ENCODE data around the gene TMEM175.

Gene TMEM175

GRCh38 chr4:948101-948935, 16.1 kb downstream of the TMEM175 start:
- no peak for DNase-seq

- no peak for DNase-seq
Observed at GRCh38 chr4:948936-949300, 16.7 kb downstream of the TMEM175 start.

GRCh38 chr4:949656-950055, 17.4 kb downstream of the TMEM175 start:
- DNase-seq, result no peak

DNA sequence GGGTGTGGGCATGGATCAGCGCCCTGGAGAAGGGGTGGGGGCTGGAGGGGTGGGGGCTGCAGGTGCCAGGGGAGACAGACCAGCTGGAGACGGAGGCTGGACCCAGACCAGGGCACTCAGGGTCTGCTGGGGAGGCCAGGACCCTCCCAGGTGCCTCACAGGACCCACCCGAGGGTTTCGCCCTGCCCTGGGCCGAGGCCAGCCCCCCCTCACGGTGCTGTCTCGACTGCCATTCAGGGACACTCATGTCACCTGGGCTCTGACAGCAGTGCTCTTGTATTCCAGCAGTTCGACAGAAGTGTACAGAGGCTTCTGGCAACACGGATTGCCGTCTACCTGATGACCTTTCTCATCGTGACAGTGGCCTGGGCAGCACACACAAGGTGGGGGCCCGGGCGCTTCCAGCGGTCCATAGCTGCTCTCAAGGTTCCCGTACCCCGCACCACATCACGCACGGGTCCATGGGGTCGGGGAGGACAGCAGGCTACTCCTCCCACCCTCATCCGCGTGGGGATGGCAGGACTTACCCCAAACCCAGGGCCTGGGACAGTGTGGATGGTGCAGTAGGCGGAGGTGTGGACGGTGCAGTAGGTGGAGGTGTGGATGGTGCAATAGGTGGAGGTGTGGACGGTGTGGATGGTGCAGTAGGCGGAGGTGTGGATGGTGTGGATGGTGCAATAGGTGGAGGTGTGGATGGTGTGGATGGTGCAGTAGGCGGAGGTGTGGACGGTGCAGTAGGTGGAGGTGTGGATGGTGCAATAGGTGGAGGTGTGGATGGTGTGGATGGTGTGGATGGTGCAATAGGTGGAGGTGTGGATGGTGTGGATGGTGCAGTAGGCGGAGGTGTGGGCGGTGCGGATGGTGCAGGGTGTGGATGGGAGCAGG, 18.1 kb downstream of the TMEM175 start:
- DNase-seq, result no peak

DNA sequence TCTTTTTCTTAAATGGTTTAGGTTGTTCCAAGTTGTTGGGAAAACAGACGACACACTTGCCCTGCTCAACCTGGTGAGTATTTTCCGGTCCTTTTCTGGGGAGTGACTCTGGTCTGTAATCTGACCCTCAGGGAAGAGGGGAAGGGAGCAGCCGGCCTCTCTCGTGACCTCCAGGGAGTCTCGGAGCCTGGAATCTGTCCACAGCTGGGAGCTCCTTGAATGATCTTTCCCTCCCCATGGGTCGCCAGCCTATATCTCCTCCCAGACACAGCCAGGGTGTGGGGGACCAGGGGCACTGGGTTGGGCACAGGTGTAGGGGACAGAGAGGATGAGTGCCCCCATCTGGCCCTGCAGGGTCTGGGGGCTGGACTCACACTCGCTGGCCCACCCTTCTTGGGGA, 18.9 kb downstream of the TMEM175 start:
- DNase-seq, result no peak

GRCh38 chr4:951594-952468, 19.6 kb downstream of the TMEM175 start:
- no peak for DNase-seq

DNA sequence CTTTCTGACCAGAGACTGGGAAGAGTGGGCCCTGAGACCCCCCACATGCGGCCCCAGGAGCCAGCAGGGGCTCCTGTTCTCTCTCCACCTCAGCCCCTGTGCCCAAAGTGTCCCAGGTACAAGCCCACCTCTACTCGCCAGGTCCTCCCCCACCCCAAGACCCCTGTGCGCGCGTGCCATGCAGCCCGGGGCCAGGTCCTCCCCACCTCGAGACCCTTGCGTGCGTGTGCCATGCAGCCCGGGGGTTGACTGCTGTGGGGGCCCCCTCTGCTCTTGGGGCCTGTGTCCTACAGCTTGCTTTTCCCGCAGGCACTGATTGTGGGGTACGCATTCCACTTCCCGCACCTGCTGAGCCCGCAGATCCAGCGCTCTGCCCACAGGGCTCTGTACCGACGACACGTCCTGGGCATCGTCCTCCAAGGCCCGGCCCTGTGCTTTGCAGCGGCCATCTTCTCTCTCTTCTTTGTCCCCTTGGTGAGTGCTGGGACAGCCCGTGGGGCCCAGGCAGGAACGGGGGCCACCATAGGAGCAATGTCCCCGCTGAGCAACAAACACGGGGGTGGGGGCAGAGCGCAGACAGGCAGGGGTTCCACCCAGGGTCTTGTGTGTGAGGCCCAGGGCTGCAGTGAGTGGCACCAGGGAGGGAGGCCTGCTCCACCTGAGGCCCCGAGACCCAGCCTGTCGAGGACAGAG, 20.8 kb downstream of the TMEM175 start:
- DNase-seq, result no peak

DNA sequence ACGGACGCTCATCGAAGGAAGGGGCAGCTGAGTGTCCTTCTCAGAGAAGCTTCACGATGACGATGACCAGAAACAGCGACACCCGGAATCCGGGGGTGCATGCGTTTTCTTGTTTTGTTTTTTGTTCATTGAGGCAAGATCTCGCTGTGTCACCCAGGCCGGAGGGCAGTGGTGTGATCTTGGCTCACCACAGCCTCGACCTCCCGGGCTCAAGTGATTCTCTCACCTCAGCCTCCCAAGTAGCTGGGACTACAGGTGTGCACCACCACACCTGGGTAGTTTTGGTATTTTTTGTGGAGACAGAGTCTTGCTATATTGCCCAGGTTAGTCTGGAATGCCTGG, 21.3 kb downstream of the TMEM175 start:
- DNase-seq, result no peak

DNA sequence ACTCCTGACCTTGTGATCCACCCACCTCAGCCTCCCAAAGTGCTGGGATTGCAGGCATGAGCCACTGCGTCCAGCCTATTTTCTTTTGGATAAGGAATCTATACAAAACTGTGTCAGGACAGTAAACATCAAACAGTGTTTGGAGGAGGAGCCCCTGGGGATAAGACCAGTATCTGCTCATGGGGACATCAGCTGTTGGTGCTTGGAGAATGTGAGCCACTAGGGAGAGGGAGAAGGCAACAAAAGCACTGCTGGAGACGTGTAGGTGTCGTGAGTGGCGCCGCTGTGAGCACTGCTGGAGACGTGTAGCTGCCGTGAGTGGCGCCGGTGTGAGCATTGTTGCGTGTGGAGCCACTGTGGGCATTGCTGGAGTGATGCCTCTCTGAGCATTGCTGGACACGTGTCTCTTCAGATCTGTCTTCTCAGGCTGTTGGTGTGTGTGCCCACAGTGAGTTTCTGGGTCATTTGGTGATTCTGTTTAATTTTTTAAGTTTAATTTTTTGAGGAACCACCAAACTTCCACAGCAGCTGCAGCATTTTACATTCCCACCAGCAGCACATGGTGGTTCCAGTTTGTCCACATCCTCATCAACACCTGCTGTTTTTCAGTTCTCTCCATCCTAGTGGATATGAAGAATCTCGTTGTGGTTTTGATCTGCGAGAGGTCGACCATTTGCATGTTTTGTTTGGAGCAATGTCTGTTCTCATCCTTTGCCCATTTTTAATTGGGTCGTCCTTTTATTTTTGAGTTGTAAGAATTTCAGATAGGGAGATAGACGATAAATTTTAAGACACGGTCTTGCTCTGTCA, 22.2 kb downstream of the TMEM175 start:
- no peak for DNase-seq

DNA sequence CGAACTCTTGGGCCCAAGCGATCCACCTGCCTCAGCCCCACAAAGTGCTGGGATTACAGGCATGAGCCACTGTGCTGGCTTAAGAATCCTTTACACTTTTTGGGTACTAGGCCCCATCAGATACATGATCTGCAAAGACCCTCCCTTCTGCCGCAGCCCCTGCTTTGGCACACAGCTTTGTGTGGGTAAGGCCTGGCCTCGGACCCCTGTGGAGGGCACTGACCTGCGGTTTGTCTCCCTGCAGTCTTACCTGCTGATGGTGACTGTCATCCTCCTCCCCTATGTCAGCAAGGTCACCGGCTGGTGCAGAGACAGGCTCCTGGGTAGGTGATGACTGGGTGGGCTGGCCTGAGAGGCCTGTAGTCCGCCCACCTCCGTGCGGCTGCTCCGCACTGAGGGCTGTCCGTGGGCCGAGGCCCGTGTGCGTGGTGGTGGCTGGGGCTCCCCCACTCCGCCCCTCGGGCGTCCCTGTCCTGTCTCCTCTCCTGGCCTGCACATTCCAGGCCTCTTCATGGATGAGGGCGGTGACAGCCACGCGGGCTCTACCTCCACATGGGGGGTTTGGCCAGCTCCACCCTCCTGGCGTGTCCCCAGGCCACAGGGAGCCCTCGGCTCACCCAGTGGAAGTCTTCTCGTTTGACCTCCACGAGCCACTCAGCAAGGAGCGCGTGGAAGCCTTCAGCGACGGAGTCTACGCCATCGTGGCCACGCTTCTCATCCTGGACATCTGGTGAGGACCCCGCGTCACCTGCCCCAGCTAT, 23.1 kb downstream of the TMEM175 start:
- no peak for DNase-seq

- DNase-seq, result no peak
Observed at GRCh38 chr4:955931-956381, 23.7 kb downstream of the TMEM175 start.

- DNase-seq, result no peak
Observed at GRCh38 chr4:956531-957230, 24.4 kb downstream of the TMEM175 start.

- DNase-seq, result no peak
Observed at GRCh38 chr4:957231-957580, 24.9 kb downstream of the TMEM175 start.

- no peak for DNase-seq
Observed at GRCh38 chr4:957581-958313, 25.5 kb downstream of the TMEM175 start.

GRCh38 chr4:958314-958665, 26.0 kb downstream of the TMEM175 start:
- no peak for DNase-seq

GRCh38 chr4:958696-959337, 26.6 kb downstream of the TMEM175 start:
- DNase-seq, result no peak

DNA sequence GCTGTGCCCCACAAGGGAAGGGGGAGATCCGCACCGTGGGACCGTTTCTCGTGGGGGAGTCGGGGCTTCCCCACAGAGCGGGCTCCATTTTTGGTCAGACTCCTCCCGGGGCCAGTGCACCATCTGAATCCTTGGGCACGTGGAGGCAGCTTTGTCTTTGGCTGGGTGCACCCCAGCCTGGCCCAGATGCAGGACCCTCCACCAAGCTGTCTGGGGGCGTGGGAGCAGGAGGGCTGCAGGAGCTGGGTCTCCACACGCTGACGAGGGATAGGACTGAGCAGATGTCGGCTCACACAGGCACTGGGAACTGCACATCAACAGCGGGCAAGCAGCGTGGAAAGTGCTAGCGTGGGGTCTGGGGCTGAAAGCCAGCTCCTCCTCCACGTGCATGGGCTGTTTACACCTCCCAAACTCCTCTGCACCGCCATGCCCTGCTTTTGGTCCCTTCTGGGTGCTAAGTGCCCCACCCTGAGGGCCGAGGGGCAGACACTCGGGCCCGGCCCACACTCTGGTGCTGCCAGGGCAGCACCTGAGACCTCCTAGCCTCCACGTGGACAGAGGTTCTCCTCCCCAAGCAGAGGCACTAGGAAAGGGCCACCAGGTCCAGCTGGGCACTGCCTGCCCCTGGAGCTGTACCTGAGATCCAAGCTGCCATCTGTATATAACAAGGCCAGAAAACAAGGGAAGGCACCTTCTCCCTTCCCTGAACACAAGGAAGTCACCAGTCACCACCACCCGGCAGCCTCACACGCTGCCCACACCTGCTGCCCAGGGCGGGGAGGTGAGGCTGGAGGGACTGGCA, 27.3 kb downstream of the TMEM175 start:
- DNase-seq, result no peak

DNA sequence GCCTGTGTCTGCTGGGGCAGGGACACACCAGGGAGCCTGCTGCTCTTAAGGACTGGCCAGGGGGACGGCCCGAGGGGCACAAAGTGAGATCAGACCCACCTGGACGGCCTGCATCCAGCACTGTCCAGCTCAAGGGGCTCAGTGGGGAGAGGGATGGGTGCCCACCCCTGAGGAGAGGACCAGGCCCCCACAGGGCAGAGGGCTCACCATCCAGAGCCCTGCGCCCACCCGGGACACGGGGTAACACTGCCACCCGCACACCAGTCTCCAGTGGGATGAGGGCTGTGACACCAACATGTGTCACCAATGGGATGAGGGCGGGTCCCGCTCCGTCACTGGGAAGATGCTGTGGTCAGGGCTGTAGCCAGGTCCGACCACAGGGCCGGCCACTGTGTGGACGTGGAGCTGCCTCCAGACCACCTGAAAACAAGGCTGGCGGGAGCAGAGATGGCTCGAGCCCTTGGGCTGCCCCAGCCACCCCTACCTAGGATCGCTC, 27.9 kb downstream of the TMEM175 start:
- DNase-seq, result no peak

Data from HCEC 1CT (cell line).